Upper lobe of right lung (tissue), 1 donor: ENCODE measurements around the gene CTNND1. TPM values are rescaled to one million over a fixed set of nuclear protein-coding genes. Genes with fewer than 3 reads are reported as not detected.

ENCODE experiments used
- ATAC-seq: fragments of 200-7000 bp; cut with Tn5 transposase; one replicate; pipeline ENCODE4 v1.9.1; 2020; ENCODE audit warnings: mild to moderate bottlenecking, moderate library complexity
- DNase-seq: peaks from one replicate; pipeline ENCODE4 v3.0.0-alpha.2; 2020
- H3K27ac ChIP-seq: fragments of 200-600 bp; one replicate; pipeline ENCODE4 v1.8.0; 2022
- H3K27me3 ChIP-seq: fragments of 200-600 bp; one replicate; pipeline ENCODE4 v1.8.0; 2022; ENCODE audit warnings: mild to moderate bottlenecking
- H3K36me3 ChIP-seq: fragments of 200-600 bp; one replicate; pipeline ENCODE4 v1.8.0; 2022
- H3K4me1 ChIP-seq: fragments of 200-600 bp; one replicate; pipeline ENCODE4 v1.8.0; 2022
- H3K4me3 ChIP-seq: fragments of 200-600 bp; one replicate; pipeline ENCODE4 v1.8.0; 2022; ENCODE audit warnings: mild to moderate bottlenecking
- H3K9me3 ChIP-seq: fragments of 200-600 bp; one replicate; pipeline ENCODE4 v1.8.0; 2022
- intact Hi-C: fragments of 100-400 bp; cut with DNase I; formaldehyde crosslinking; loops from one replicate; pipeline ENCODE4 v1.11.0; 2022
- total RNA-seq: library from RNA; stranded (reverse); fragmentation: NEBNext Ultra II Directional; extraction: Animal tissue kit (Norgen Biotek cat#: 25700); gene quantifications from one replicate; pipeline ENCODE4 v1.2.1, GENCODE V29; 2021
- TF ChIP-seq, protein P1 (sequence below): fragments of 200-600 bp; IDR thresholded peaks from one replicate; pipeline ENCODE4 v1.8.0; 2022; ENCODE audit warnings: antibody characterized with exemption
- donor health status: DM: no; HTN: yes; CAD: no; lungs with severe emphysema.

CTNND1 gene
- total RNA-seq, 1 donor from 2014 or later = 245 TPM

DNA sequence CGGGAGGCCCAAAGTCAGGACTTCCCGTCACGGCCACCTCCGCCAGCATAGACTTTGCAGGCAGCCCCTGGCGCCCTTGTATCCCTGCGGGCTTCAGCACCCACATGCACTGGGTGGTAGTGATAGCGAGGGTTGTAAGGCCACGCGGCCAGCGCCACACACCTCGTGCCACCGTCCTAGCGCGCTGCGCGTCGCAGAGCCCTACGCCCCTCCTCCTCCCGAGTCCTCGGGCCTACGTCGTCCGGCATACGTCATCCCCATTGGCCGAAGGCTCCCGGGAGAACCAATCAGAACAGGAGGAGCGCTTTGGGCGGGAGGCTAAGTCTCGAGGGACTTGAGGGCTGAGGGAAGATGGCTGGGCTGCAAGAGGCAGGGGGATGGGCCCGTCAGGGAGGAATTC lies 8.6 kb upstream of the CTNND1 start:
- DNase-seq = no peak
- Histone ChIP-seq H3K36me3 (no peaks in the 10 kb centered on the region), H3K9me3 (no peaks in the 10 kb centered on the region), H3K27ac (no peak overlapping the region), H3K27me3 (no peaks in the 10 kb centered on the region), H3K4me1 (no peaks in the 10 kb centered on the region), H3K4me3 (no peak overlapping the region)
- TF ChIP-seq, protein P1, sequence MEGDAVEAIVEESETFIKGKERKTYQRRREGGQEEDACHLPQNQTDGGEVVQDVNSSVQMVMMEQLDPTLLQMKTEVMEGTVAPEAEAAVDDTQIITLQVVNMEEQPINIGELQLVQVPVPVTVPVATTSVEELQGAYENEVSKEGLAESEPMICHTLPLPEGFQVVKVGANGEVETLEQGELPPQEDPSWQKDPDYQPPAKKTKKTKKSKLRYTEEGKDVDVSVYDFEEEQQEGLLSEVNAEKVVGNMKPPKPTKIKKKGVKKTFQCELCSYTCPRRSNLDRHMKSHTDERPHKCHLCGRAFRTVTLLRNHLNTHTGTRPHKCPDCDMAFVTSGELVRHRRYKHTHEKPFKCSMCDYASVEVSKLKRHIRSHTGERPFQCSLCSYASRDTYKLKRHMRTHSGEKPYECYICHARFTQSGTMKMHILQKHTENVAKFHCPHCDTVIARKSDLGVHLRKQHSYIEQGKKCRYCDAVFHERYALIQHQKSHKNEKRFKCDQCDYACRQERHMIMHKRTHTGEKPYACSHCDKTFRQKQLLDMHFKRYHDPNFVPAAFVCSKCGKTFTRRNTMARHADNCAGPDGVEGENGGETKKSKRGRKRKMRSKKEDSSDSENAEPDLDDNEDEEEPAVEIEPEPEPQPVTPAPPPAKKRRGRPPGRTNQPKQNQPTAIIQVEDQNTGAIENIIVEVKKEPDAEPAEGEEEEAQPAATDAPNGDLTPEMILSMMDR = no peak
- intact Hi-C loops = no loop called here
- ATAC-seq = peak; percentile 16

DNA sequence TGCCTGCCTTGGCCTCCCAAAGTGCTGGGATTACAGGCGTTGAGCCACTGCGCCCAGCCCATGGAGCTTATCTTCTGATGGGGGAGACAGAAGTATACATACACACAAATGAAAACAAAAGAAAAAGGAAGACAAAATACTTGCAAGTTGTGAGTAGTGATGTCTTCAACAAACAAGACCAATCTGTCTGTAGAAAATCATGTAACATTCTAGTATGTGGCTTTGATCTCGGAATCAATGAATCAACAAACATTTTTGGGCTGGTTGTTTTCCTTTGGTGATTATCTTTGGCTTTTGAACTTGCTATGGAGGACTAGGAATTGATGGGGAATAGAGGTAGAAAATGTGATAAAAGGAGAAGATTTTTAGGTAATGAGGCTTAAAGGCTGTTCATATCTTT lies 3.4 kb upstream of the CTNND1 start:
- ATAC-seq (no peak), DNase-seq (no peak)
- Histone ChIP-seq H3K9me3 (no peaks in the 10 kb centered on the region), H3K4me3 (no peak overlapping the region), H3K27me3 (no peaks in the 10 kb centered on the region), H3K4me1 (no peaks in the 10 kb centered on the region), H3K27ac (no peak overlapping the region), H3K36me3 (no peaks in the 10 kb centered on the region)
- TF ChIP-seq, protein P1 = no peak
- intact Hi-C loops = no loop called here

GRCh38 chr11:57762235-57762861 lies 746 bp downstream of the CTNND1 start:
- peak; percentile 49 for ATAC-seq
- H3K9me3 ChIP-seq = no peaks in the 10 kb centered on the region
- H3K27me3 ChIP-seq = no peaks in the 10 kb centered on the region
- DNase-seq = no peak
- peak overlapping the region; percentile 57 for H3K4me3 ChIP-seq
- TF ChIP-seq, protein P1 = no peak
- intact Hi-C loops = loop anchor here (5.0 kb wide), 1 partner anchor 35 kb away; no protein-coding TSS in a partner anchor
- peak overlapping the region; percentile 85 for H3K27ac ChIP-seq
- peaks cover 25% of the 10 kb centered on the region for H3K4me1 ChIP-seq
- no peaks in the 10 kb centered on the region for H3K36me3 ChIP-seq

- Histone ChIP-seq H3K27ac (peak overlapping the region; percentile 85), H3K9me3 (no peaks in the 10 kb centered on the region), H3K4me1 (peaks cover 25% of the 10 kb centered on the region), H3K36me3 (no peaks in the 10 kb centered on the region), H3K27me3 (no peaks in the 10 kb centered on the region), H3K4me3 (peak overlapping the region; percentile 57)
- intact Hi-C loops = loop anchor here (5.0 kb wide), 1 partner anchor 34 kb away; no protein-coding TSS in a partner anchor
- peak; percentile 24 for ATAC-seq
- DNase-seq = no peak
- TF ChIP-seq, protein P1 = peak; percentile 35
Measured at GRCh38 chr11:57763568-57763967, 2.0 kb downstream of the CTNND1 start.

DNA sequence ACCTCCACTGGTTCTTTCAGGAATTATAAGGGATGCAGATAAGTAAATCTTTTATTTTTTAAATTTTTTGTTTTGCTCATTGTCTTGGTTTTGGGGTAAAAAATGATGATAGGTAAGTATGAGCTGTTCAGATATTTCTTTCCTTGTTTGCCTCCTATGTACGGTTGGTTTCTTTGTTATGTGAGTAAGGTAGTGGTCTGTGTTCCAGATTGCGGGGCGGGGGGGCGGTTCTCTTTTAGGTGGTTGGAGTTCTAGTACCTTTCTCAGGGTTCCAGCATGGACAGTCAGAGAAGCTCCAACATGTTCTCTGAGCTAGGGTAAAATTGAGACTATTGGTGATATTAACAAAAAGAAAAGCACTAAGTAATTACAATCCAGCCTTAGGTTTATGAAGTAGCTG lies 2.4 kb downstream of the CTNND1 start:
- ATAC-seq (no peak), DNase-seq (no peak)
- TF ChIP-seq, protein P1 = no peak
- H3K9me3 ChIP-seq = no peaks in the 10 kb centered on the region
- H3K4me1 ChIP-seq = peaks cover 26% of the 10 kb centered on the region
- intact Hi-C loops = loop anchor here (5.0 kb wide), 1 partner anchor 33 kb away; no protein-coding TSS in a partner anchor
- H3K27me3 ChIP-seq = no peaks in the 10 kb centered on the region
- H3K36me3 ChIP-seq = no peaks in the 10 kb centered on the region
- peak overlapping the region; percentile 57 for H3K4me3 ChIP-seq
- peak overlapping the region; percentile 85 for H3K27ac ChIP-seq
